Activated CD4-positive, CD25-positive, alpha-beta regulatory T cell treated with anti-CD3 and anti-CD28 coated beads, Interleukin-2, amount 50 U/mL, for 72 hours (primary cell): ENCODE data around the gene PGF.
A peak's percentile ranks its signal among the peaks of the same experiment; 100 is the strongest.
"Not testable (repeated sequence)": the region's sequence is repeated elsewhere in the genome, so short reads cannot be mapped to it uniquely, and the experiment has no call there.

ENCODE experiments used
- DNase-seq: peaks from one replicate; pipeline ENCODE4 v3.0.0; 2021

The PGF gene

DNA sequence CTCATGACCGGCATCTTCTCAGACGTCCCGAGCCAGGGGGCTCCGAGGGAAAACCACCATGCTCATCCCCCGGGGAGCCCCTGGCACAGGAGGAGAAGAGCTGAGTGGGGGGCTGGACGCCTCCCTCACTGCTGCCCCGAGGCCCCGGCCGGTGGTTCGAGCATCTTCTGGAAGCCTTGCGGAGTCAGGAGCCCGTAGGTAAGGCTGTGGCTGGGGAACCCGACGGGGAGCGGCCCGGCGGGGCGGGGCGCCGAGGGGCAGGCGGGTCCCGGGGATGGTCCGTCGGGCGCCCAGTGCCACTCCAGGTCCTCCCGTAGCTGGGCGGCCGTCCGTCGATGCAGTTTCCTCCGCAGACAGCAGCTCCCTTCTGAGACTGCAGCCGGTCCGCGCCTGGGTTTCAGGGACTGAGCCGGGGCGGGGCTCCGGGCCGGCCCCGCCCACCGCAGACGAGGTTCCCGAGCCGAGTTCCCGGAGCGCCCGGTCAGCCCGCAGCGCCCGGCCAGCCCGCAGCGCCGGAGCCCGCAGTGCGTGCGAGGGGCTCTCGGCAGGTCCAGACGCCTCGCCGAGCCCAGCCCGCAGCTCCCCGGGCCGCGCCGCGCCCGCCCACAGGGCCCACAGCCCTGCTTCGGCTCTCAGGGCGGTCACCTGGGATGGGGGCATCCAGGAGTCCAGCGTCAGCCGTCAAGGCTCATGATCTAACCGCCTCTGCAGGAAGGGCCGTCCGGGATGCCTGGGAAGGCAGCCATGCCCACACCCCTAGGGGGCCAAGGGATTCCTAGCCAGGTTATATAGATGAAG lies at the start of gene PGF:
PGF (minus strand) TSS at position 369 of the 798 bp plus-strand sequence; CDS start at position 14, 355 bp downstream.
- DNase-seq, result peak; percentile 47

DNA sequence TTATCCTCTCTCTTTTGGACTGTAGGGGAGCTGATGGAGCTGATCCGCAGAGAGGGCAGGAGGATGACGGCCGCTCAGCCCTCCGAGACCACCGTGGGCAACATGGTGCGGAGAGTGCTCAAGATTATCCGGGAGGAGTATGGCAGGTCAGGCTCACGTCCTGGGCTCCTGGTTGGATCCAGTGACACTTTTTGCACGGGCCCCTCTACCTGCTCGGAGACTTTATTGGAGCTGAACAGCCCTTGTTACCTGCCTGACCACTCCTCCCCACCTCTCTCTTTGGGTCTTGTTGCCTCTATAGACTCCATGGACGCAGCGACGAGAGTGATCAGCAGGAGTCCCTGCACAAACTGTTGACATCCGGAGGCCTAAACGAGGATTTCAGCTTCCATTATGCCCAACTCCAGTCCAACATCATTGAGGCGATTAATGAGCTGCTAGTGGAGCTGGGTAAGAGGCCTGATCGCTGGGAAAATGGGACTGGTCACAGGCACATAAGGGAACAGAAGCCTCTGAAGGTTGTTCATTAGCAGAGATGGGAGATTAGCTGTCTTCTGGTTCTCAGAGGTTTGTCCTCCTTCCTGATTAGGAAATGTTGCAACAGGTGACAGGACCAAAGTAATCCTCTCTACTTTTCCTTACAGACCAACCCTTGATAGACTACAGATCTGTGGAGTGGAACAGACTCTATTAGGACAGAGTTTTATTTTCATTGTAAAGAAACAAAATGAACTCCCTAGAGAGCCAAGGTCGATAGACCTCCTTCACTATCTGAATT lies 48.0 kb upstream of the PGF start:
- DNase-seq, result no peak

DNA sequence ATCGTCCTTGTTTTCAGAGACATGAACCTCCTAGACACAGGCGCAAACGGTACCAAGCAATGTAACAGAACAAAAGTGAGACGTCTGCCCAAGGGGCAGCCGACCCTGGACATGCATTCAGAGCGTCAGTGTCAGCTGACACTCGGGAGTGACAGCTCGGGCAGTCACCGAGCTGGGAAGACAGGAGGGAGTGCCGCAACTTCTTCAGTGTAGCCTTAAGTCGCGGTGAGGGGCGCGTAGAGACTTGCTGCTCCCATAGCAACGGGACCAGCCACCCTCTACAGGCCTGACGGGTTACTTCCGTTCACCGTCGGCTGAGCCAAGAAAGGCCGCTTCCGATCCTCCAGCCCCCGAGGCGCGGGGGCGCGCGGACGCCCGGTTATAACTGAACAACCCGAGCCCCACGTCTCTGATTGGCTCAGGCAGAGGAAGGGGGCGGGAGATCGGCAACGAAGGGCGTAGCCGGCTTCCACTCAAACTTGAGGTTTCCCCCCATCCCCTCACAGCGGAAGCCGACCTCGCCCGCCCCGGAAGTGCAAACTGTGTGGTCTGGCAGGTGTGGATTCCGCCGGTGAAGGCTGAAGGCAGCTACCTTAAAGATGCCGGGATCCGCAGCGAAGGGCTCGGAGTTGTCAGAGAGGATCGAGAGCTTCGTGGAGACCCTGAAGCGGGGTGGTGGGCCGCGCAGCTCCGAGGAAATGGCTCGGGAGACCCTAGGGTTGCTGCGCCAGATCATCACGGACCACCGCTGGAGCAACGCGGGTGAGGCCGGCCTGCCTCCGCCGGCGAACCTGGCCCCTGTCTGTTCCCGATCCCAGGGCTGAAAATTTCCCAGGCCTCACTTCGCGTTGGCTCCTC lies 47.2 kb upstream of the PGF start, which contains the start of gene EIF2B2:
EIF2B2 (plus strand) TSS at position 530 of the 858 bp plus-strand sequence; CDS start at position 600, 70 bp downstream.
- peak; percentile 99 for DNase-seq

DNA sequence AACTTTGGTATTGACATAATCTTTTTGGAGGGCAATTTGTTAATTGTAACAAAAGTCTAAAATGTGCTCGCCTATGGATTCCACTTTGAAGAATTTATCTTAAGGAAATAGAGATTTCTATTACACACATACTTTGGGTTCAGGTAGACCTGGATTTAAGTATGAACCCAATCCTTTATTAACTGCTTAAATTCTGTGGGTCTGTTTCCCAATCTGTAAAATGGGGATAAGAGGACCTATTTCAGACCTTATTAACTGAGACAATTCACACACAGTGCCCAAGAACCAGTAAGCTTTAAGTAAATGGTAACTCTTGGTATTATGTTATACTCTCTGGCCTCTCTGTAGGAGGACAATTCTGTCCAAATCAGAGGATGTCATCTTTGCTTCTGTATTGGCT lies 46.5 kb upstream of the PGF start:
- DNase-seq, result no peak

DNA sequence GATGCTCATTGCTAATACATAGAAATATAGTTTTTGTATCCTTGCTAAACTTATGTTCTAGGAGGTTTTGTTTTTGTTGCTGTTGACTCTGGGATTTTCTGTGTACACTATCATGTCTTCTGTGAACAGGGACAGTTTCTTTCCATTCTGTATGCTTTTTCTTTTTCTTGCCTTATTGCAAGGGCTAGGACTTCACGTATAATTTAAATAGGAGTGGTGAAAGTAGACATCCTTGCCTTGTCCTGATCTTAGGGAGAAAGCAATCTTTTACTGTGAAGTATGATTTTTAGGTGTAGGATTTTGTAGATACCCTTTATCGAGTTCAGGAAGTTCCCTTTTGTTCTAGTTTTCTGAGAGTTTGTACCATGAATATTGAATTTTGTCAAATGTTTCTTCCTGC lies 45.9 kb upstream of the PGF start:
- DNase-seq, result no peak

DNA sequence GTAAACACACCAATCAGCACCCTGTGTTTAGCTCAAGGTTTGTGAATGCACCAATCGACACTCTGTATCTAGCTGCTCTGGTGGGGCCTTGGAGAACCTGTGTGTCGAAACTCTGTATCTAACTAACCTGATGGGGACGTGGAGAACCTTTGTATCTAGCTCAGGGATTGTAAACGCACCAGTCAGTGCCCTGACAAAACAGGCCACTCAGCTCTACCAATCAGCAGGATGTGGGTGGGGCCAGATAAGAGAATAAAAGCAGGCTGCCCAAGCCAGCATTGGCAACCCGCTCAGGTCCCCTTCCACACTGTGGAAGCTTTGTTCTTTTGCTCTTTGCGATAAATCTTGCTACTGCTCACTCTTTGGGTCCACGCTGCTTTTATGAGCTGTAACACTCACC lies 40.4 kb upstream of the PGF start:
- DNase-seq, result not testable (repeated sequence)

DNA sequence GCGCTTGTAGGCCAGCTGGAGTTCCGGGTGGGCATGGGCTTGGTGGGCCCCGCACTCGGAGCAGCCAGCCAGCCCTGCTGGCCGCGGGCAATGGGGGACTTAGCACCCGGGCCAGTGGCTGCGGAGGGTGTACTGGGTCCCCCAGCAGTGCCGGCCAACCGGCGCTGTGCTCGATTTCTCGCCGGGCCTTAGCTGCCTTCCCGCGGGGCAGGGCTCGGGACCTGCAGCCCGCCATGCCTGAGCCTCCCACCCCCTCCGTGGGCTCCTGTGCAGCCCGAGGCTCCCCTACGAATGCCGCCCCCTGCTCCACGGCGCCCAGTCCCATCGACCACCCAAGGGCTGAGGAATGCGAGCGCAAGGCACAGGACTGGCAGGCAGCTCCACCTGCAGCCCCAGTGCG lies 38.8 kb upstream of the PGF start:
- DNase-seq, result not testable (repeated sequence)

DNA sequence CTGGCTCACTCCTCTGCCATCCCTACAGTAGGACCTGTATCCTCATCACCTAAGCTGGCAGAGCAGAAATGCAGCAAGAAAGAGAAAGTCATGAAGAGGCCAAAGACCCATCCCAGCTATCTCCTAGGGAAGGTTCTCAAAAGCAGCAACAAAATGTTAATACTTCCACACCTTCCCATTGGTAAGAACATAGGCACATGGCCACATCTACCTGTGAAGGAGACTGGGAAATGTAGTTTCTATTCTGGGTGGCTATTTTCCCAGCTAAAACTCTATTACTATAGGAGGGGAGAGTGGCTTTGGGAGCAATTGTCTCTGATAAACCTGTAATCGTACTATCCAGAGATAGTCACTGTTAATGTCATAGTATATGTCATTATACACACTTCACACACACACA lies 33.6 kb upstream of the PGF start:
- DNase-seq, result no peak

DNA sequence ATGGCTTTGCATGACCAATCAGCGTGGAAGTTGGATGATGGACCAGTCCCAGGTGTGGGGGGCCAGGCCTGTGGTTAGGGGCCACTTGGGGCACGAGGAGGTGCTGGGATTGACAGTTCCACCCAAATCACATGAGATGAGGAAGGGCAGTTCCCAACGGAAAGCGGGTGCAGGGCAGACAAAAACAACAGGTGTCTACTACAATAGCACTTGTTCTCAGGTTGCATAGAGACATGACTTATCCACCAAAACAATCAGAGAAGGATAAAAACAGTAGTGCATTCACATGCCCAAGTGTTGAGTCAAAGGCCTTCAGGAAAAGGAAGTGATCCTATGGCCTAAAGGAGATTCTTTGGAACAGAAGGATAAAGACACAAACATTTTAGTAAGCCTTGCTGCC lies 32.7 kb upstream of the PGF start:
- no peak for DNase-seq

DNA sequence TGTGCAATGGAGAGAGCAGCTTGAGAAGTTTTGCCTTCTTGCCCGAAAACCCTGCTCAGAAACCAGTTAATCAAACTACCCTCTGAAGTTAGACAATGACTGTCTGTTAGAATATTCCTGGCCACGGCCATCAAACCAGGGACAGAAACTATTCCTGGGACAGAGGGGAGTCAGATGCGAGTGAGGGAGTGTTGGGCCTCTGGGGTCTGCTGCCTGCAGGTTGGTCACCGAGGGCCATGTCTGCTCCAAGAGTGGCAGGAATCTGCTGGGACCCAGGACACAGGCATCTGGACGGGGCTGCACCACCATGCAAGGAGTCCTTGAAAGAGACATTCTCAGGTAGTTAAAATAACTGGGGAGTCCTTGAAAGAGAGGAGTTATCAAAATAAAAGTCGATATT lies 30.4 kb upstream of the PGF start:
- DNase-seq, result no peak

DNA sequence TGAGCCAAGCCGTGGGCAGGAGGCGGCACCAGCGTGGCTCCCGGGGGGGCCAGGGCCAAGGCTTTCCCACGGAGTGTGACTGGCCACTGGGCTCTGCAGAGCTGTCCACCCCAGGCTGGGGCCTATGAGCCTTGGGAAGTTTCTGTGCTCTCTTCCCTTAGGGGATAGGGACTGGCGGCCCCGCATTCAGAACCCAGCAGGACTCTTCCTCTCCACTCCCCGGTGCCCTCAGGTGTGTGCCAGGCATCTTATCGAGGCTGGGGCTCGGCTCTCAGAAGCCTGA lies 29.6 kb upstream of the PGF start:
- DNase-seq, result no peak

DNA sequence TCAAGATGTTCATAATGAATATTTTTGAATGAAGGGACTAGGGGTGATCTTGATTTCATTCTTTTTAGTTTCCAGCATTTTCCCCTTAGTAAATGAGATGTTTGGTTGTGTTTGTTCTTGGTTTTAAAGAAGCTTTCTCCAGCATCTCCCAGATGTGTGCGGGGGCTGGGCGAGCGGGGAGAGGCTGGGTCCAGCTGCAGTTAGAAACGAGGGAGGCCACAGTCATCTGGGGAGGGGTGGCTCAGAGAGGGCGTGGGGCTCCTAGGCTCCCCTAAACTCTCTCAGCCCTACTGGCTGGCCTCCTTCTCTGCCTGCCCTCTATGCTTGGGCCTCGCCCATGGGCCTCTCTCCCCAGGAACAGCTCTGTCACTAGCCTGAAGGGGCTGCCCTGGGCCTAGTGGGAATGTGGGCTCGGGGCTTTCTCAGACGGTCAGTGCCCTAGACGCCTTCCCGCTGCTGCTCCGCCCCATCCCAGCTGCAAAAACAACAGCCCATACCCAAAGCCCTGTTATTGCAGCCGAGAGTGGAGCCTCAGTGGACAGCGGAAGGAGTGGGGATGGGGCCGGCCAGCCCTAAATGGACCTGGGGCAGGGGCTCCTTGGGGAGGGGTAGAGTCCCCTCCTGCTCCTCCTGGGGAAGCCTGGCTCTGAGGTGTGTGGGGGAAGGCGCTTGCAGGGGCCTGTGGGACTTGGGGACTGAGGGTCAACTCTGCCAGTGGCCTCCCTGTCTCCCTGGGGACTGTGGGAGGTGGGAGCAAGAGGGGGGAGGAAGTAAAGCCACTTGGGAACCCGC lies 29.0 kb upstream of the PGF start:
- DNase-seq, result no peak

DNA sequence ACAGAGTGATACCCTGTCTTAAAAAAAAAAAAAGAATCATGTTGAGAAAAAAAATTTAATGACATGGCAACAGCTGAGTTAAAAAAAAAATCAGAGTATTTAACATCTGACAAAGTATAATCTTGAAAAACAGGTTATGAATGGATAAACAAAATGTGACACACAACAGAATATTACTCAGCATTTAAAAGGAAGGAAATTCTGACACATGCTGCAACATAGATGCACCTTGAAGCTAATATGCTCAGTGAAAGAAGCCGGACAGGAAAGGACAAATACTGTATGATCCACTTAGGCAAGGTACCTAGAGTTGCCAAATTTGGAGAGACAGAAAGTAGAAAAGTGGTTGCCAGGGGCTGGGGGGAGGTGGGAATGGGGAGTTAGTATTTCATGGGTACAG lies 27.9 kb upstream of the PGF start:
- no peak for DNase-seq

DNA sequence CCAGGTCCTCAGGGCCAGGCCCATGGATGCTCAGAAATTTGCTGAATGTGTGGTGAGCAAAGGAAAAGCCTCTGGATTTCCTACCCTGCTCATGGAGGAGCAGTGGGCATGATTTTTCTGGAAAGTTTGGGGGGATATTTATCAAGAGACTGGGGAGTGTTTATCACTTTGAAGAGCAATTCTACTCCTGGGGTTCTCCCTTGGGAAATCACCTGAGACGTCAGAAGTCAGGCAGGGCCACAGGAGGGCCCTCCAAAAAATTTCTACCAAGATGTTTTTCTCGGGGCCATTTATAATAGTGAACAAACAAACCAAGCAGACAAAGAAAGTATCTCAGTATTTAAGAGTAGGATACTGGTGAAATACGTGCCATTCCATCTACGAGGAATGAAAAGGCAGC lies 27.3 kb upstream of the PGF start:
- DNase-seq, result no peak

DNA sequence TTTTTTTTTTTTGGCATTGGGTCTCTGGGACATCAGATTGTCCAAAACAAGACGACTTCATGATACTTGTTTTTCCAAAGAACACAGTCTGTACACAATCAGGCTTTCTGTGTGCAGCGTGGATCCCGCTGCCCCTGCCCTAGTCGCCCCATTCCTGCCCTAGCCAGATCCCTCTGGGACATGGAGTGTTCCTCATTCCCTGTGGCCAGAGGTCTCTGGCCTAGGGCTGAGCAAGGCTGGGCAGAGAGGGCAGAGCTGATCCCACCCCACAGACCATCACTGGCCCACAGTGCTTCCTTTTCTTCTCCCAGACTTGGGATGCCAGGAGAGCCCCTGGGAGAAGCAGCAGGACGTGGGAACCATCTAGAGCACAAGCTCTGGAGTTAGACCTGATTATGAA lies 26.4 kb upstream of the PGF start:
- DNase-seq, result no peak

DNA sequence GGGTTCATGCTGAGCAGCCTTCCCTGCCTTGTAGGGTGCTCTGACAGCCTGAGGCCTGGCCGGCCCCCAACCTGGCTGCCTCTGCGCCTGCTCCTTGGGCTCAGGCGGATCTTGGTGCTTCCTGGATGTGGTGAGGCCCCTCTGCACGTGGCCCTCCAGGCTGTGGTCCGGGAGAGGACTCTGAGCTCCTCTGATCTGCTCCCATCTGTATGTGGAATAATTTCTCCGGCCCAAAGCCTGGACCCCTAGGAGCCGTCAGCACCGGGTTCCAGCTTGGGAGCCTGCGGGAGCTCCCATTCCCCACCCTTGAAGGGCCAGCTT lies 26.0 kb upstream of the PGF start:
- no peak for DNase-seq

DNA sequence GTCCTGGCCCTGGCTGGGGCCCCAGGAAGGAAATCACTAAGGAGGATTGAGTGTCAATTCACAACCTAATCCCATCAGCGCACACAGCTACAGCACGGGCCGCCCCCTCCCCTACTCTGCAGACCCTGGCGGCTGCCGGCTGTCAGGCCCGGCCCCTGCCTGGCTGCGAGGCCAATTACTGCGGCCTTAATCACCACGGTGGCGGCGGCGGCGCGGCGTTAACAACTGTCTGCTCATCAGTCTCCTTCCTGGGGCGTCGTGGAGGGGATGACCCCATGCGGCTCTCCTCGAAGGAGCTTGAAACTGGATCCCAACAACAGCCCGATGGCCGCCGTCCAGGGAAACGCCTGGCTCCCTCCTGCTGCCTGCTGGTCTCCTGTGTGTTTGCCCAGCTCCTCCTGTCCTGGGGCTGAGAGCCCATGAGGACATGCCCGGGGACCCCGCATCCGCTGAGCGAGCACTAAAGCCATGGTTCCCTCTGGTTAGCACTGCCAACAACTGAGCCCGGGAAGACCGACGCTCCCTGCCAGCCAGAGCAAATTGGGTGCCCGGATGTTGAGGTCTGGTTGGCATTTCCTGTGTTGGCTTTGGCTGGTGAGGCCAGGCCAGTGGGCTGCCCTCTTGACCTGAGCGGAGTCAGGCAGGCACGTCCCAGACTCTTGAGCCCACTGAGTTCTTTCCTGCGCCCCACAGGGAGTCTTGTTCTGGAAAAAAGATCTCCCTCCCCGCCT lies 25.5 kb upstream of the PGF start:
- no peak for DNase-seq

DNA sequence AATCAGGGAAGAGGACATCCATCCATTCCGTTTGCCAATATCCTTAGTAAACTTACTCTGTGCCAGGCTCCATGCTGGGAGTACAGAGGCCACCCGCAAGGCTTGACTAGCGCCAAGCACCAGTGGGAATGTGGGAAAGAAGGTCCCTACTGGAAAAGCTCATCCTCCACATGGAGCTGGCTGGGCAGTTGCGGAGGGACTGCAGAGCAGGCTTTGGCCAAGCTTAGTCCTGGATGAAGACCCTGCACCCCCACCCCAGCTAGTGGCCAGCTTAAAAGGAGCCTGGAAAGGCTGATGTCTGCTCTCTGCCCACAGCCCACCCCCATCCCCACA lies 25.0 kb upstream of the PGF start:
- no peak for DNase-seq

DNA sequence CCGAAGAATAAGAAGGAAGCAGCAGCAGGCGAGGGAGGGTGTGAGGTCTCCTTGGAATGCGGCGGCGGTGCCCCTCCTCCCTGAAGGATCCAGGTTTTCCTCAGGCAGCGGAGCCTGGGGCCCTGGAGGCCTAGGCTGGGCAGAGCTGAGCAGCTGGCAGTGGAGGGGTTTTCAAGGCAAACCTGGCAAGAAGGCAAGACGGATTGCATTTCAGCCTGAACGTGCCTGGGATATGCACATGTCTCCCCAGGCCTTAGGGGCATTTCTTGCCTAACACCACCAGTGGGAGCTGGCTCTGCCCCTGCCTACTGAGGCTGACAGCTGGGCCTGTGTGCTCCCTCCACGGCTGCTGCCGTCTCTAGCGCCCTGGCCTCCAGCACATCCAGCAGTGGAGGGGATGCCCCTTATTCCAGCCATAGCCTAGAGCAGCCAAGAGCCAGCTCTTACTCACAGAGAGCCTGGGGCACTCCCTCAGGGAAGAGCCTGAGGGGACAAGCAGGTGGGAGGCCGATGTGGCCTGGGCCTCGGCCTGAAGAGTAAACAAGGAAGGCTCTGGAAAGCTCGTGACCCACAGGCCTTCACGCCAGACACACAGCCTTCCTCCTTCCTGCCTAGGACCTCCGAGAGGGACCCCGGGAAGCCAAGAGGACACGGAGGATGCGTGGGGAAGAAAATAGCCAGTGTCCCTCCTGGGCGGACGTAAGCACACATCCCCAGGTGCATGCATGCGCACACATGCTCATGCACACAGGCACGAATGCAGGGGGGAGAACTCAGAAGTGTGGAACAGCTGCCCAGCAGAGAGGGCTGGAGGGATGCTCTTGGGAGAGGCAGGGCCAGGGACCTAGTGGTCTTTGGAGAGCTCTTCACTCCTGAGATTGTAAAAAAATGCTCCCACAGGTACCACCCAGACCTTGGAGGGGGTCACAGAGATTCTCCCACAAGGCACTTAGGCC lies 24.3 kb upstream of the PGF start:
- no peak for DNase-seq

DNA sequence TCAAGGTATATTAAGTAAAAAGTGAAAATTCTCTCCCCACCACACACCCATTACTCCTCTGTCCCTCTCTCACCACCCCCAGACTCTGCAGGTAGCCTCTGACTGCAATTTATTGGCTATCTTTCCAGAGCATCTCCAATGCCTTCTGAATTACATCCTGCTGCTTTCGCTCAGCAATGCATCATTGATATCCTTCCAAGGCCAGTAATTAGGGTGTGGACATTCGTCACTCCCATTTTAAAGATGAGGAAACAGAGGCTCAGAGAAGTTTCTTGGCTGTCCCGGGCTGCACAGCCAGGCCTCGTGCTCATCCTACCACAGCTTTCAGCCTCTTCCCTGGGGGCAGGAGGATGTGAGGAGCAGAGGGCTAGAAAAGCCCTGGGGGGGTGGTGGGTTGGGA lies 23.6 kb upstream of the PGF start:
- DNase-seq, result no peak

DNA sequence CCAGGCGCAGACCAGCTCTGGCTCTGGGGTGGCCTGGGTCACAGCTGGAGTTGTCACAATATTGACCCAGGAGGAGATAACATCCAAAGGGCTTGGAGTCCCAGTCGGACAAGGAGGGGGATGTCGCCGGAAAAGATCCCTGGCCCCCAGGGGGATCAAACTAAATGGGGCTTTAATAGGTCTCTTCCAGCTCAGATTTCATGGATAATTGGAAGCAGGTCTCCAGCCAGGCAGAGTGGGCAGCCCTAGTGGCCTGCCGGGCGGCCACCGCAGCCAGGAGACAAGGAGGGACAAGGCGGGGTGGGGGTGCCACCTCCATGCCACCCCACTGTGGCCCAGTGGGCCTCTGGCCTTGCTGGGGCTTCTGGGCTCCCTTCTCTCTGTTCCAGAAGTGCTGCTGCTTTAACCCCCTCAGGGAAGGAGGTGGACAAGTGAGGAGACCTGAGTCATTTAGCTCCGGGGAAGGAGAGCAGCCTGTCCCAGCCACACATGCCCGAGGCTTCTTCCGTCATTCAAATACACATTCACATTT lies 23.1 kb upstream of the PGF start:
- DNase-seq, result no peak
